GM18868 (cell line): Measurements from ENCODE around the gene DUSP23.

Source experiments
- ATAC-seq: cut with Tn5 transposase; IDR thresholded peaks from one replicate; pipeline ENCODE4 v1.9.1; 2021; ENCODE audit warnings: mild to moderate bottlenecking, moderate library complexity; ENCODE audit not compliant: unreplicated experiment

Gene DUSP23

GRCh38 chr1:159783724-159784123 is 3.0 kb downstream of the DUSP23 start:
- no peak for ATAC-seq

- ATAC-seq: no peak
Observed at GRCh38 chr1:159786465-159786864, 5.7 kb downstream of the DUSP23 start.

GRCh38 chr1:159786966-159787365 is 6.2 kb downstream of the DUSP23 start:
- ATAC-seq: no peak

GRCh38 chr1:159790237-159790917 is 9.6 kb downstream of the DUSP23 start:
- no peak for ATAC-seq

GRCh38 chr1:159791031-159791430 is 10.3 kb downstream of the DUSP23 start:
- no peak for ATAC-seq

GRCh38 chr1:159791461-159791860 is 10.7 kb downstream of the DUSP23 start:
- no peak for ATAC-seq

GRCh38 chr1:159795534-159795933 is 14.8 kb downstream of the DUSP23 start:
- ATAC-seq: no peak

DNA sequence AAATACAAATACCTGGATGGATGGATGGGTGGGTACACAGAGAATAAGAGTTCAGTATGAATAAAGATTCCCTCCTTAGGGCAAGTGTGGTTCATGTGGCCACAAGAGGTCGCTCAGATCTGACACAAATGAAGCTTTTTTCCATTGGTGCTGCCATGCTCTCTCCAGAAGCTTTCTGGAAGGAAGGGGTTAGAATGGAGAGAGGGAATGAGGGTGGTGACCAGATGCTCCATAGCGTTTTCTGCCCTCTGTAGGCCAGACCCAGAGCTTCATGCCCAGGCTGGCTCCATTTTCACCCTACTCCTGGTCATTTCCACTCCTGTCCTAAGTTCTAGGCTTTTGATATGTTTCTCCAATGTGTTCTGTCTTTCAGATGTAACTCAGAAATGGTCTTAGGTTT is 18.1 kb downstream of the DUSP23 start:
- ATAC-seq: no peak

- no peak for ATAC-seq
Observed at GRCh38 chr1:159799446-159799985, 18.8 kb downstream of the DUSP23 start.

DNA sequence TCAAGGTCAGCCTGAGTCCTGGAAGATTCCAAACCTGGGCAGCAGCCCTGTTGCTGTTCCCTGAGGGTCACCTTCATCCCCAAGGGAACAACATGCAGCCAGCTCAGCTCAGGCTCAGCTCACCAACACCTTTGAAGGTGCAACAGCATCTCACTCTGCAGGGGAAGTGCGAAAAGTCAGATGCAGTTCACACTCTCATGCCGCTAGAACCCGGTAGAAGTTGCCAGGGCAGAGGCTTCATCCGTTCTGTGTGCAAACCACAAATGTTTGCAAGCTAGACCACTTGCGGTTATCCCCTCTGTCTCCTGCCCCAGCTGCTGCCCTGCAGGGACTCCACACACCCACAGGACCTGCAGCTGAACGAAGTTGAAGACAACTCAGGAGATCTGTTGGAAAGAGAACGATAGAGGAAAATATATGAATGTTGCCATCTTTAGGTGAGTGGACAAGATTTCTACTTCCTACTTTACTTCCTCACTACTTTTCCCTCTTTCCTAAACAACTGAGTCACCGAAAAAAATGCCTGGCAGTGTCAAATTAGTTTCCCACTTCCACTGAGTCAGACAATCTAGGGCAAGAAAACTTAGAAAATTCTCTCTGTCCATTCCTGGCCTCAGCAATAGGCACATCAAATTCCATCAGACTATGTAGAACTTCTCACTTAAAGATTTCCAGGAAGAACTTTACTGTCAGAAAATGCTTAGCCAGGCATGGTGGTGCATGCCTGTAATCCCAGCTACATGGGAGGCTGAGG is 19.6 kb downstream of the DUSP23 start:
- peak; percentile 86 for ATAC-seq

DNA sequence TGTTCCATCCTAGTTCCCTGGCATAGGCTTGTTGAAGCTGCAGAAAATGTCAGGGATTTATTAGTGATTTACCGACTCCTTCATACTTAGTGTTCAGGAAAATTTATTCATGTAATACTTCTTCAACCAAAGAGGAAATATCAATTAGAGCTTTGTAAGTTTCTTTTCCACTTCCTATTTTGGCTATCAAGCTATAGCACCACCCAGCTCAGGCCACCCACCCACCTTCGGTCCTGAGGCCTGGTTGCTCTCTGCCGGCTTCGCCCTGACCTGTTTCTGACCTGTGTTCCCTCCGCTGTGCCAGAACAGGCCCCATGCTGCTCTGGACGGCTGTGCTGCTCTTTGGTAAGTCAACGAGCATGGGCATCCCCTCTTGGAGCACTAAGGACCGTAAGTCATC is 21.3 kb downstream of the DUSP23 start, which contains the start of gene FCRL6:
Gene FCRL6, plus strand, starts transcription at position 250 of the 400 bp plus-strand sequence. Its CDS starts 65 bp downstream, at position 315.
- ATAC-seq: no peak

DNA sequence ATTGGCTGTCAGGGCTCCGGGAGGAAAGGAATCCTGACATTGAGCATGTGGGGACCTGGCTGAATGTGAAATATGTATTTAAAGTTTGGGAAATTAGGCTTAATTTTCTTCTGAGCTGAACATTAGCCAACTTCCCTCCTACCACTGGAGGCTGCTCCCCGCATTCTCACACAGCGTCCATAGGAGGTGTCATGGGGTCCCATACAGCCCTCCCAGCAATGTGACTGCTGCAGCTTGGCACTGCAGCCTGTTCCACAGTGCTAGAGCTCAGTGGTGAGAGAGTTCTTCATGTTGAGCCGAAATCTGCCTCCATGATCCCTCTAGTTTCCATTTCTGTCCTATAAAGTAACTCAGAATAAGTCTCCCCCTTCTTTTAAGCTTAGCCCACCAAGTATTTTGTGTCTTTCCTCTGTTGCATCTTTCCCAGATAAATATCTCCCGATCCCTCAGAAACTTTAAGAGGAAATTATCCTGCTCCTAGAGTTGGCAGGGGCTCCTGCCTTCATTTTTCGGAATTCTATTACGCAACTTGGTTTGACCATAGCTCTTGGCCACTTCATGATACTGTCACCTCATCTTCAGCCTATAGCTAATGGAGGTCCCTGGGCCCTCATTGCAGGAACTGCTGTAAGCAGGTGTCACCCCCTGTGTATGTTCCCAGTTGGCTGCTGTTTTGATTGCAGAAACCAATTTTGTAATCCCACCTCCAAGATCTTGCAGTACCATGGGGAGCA is 23.4 kb downstream of the DUSP23 start:
- no peak for ATAC-seq

GRCh38 chr1:159804924-159805323 is 24.2 kb downstream of the DUSP23 start:
- ATAC-seq: no peak

GRCh38 chr1:159815926-159816325 is 35.2 kb downstream of the DUSP23 start:
- no peak for ATAC-seq

- ATAC-seq: no peak
Observed at GRCh38 chr1:159817276-159818041, 36.7 kb downstream of the DUSP23 start.

- peak; percentile 64 for ATAC-seq
Observed at GRCh38 chr1:159821171-159821867, 40.6 kb downstream of the DUSP23 start.

- no peak for ATAC-seq
Observed at GRCh38 chr1:159823406-159823805, 42.6 kb downstream of the DUSP23 start.

- no peak for ATAC-seq
Observed at GRCh38 chr1:159825564-159825963, 44.8 kb downstream of the DUSP23 start.

GRCh38 chr1:159826441-159827101 is 45.8 kb downstream of the DUSP23 start, which contains the start of gene SLAMF8:
TSS of gene SLAMF8 (plus strand) at chr1:159826873. CDS start at chr1:159826899, 26 bp downstream.
- no peak for ATAC-seq
